ENCODE data around the gene TCL1B. TPM values are rescaled to one million over a fixed set of nuclear protein-coding genes. Genes with fewer than 3 reads are reported as not detected.

The TCL1B gene
- total and polyA plus RNA-seq, 9 donors, result not detected

- no peak for DNase-seq
- H3K4me3 ChIP-seq (ENCODE audit: low read length), result no peak overlapping the region
- H3K4me1 ChIP-seq (ENCODE audit: control insufficient read depth, insufficient read depth, low read length), result no peaks in the 10 kb centered on the region
- no peak overlapping the region for H3K27ac ChIP-seq (ENCODE audit: low read length)
- no peaks in the 10 kb centered on the region for H3K9me3 ChIP-seq (replicated peaks; ENCODE audit: control insufficient read depth, low read depth, low read length)
- no peaks in the 10 kb centered on the region for H3K36me3 ChIP-seq (ENCODE audit: control insufficient read depth, insufficient read depth, low read length)
- WGBS (ENCODE audit: insufficient coverage), result 20% methylated on average over 1 of the region's 2 CpGs
- no peaks in the 10 kb centered on the region for H3K27me3 ChIP-seq (ENCODE audit: control insufficient read depth, insufficient read depth, low read length)
These were observed 709 bp downstream of the TCL1B start for GRCh38 chr14:95686935-95687334.

GRCh38 chr14:95689441-95689840 is 3.2 kb downstream of the TCL1B start:
- H3K4me1 ChIP-seq (ENCODE audit: control insufficient read depth, insufficient read depth, low read length), result no peaks in the 10 kb centered on the region
- H3K9me3 ChIP-seq (replicated peaks; ENCODE audit: control insufficient read depth, low read depth, low read length), result no peaks in the 10 kb centered on the region
- H3K36me3 ChIP-seq (ENCODE audit: control insufficient read depth, insufficient read depth, low read length), result no peaks in the 10 kb centered on the region
- peaks cover 2% of the 10 kb centered on the region for H3K27me3 ChIP-seq (ENCODE audit: control insufficient read depth, insufficient read depth, low read length)
- WGBS (ENCODE audit: insufficient coverage), result 20% methylated on average over 1 of the region's 5 CpGs
- no peak for DNase-seq
- H3K27ac ChIP-seq (ENCODE audit: low read length), result no peak overlapping the region
- no peak overlapping the region for H3K4me3 ChIP-seq (ENCODE audit: low read length)

GRCh38 chr14:95690815-95691214 is 4.6 kb downstream of the TCL1B start:
- no peaks in the 10 kb centered on the region for H3K4me1 ChIP-seq (ENCODE audit: control insufficient read depth, insufficient read depth, low read length)
- H3K9me3 ChIP-seq (replicated peaks; ENCODE audit: control insufficient read depth, low read depth, low read length), result no peaks in the 10 kb centered on the region
- peaks cover 2% of the 10 kb centered on the region for H3K27me3 ChIP-seq (ENCODE audit: control insufficient read depth, insufficient read depth, low read length)
- H3K4me3 ChIP-seq (ENCODE audit: low read length), result no peak overlapping the region
- no peak overlapping the region for H3K27ac ChIP-seq (ENCODE audit: low read length)
- no peaks in the 10 kb centered on the region for H3K36me3 ChIP-seq (ENCODE audit: control insufficient read depth, insufficient read depth, low read length)
- 68% methylated on average over 6 of the region's 10 CpGs for WGBS (ENCODE audit: insufficient coverage)
- DNase-seq, result no peak

- Histone ChIP-seq H3K36me3 (ENCODE audit: control insufficient read depth, insufficient read depth, low read length) (no peaks in the 10 kb centered on the region), H3K4me1 (ENCODE audit: control insufficient read depth, insufficient read depth, low read length) (no peaks in the 10 kb centered on the region), H3K27me3 (ENCODE audit: control insufficient read depth, insufficient read depth, low read length) (peaks cover 2% of the 10 kb centered on the region), H3K27ac (ENCODE audit: low read length) (no peak overlapping the region), H3K4me3 (ENCODE audit: low read length) (no peak overlapping the region), H3K9me3 (replicated peaks; ENCODE audit: control insufficient read depth, low read depth, low read length) (no peaks in the 10 kb centered on the region)
- DNase-seq, result no peak
- WGBS (ENCODE audit: insufficient coverage), result 81% methylated on average over 10 of the region's 10 CpGs
These were observed 5.4 kb downstream of the TCL1B start for GRCh38 chr14:95691591-95691990.

GRCh38 chr14:95692109-95692508 is 5.9 kb downstream of the TCL1B start:
- WGBS (ENCODE audit: insufficient coverage), result 87% methylated on average over 4 of the region's 4 CpGs
- Histone ChIP-seq H3K27ac (ENCODE audit: low read length) (no peak overlapping the region), H3K4me1 (ENCODE audit: control insufficient read depth, insufficient read depth, low read length) (no peaks in the 10 kb centered on the region), H3K27me3 (ENCODE audit: control insufficient read depth, insufficient read depth, low read length) (peaks cover 2% of the 10 kb centered on the region), H3K36me3 (ENCODE audit: control insufficient read depth, insufficient read depth, low read length) (no peaks in the 10 kb centered on the region), H3K4me3 (ENCODE audit: low read length) (no peak overlapping the region), H3K9me3 (replicated peaks; ENCODE audit: control insufficient read depth, low read depth, low read length) (no peaks in the 10 kb centered on the region)
- DNase-seq, result no peak

GRCh38 chr14:95695051-95695450 is 8.8 kb downstream of the TCL1B start:
- WGBS (ENCODE audit: insufficient coverage), result 84% methylated on average over 4 of the region's 5 CpGs
- Histone ChIP-seq H3K27me3 (ENCODE audit: control insufficient read depth, insufficient read depth, low read length) (peaks cover 2% of the 10 kb centered on the region), H3K4me3 (ENCODE audit: low read length) (no peak overlapping the region)

GRCh38 chr14:95695913-95696312 is 9.7 kb downstream of the TCL1B start:
- Histone ChIP-seq H3K4me3 (ENCODE audit: low read length) (no peak overlapping the region), H3K9me3 (replicated peaks; ENCODE audit: control insufficient read depth, low read depth, low read length) (no peaks in the 10 kb centered on the region), H3K27me3 (ENCODE audit: control insufficient read depth, insufficient read depth, low read length) (peaks cover 2% of the 10 kb centered on the region), H3K27ac (ENCODE audit: low read length) (no peak overlapping the region), H3K36me3 (ENCODE audit: control insufficient read depth, insufficient read depth, low read length) (no peaks in the 10 kb centered on the region), H3K4me1 (ENCODE audit: control insufficient read depth, insufficient read depth, low read length) (no peaks in the 10 kb centered on the region)
- WGBS (ENCODE audit: insufficient coverage), result 75% methylated on average over 5 of the region's 5 CpGs
- no peak for DNase-seq

More at GRCh38 chr14:95695051-95695450, 8.8 kb downstream of the TCL1B start:
- DNase-seq, result no peak
- Histone ChIP-seq H3K4me1 (ENCODE audit: control insufficient read depth, insufficient read depth, low read length) (no peaks in the 10 kb centered on the region), H3K9me3 (replicated peaks; ENCODE audit: control insufficient read depth, low read depth, low read length) (no peaks in the 10 kb centered on the region), H3K27ac (ENCODE audit: low read length) (no peak overlapping the region), H3K36me3 (ENCODE audit: control insufficient read depth, insufficient read depth, low read length) (no peaks in the 10 kb centered on the region)

DNA sequence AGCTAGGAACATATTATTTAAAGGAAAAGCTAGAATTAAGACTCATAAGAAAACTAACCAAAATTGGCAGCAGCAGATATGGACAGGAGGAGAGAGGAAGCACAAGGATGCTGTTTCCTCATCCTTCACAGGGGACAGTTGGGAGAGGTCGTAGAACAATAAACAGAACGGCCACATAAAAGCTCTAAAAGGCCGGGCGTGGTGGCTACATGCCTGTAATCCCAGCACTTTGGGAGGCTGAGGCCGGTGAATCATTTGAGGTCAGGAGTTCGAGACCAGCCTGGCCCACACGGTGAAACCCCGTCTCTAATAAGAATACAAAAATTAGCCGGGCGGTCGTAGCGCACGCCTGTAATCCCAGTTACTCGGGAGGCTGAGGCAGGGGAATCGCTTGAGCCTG is 10.5 kb downstream of the TCL1B start:
- Histone ChIP-seq H3K4me1 (ENCODE audit: control insufficient read depth, insufficient read depth, low read length) (no peaks in the 10 kb centered on the region), H3K27me3 (ENCODE audit: control insufficient read depth, insufficient read depth, low read length) (peaks cover 2% of the 10 kb centered on the region), H3K4me3 (ENCODE audit: low read length) (no peak overlapping the region), H3K9me3 (replicated peaks; ENCODE audit: control insufficient read depth, low read depth, low read length) (no peaks in the 10 kb centered on the region), H3K27ac (ENCODE audit: low read length) (no peak overlapping the region), H3K36me3 (ENCODE audit: control insufficient read depth, insufficient read depth, low read length) (no peaks in the 10 kb centered on the region)
- 64% methylated on average over 15 of the region's 15 CpGs for WGBS (ENCODE audit: insufficient coverage)
- no peak for DNase-seq

- Histone ChIP-seq H3K36me3 (ENCODE audit: control insufficient read depth, insufficient read depth, low read length) (no peaks in the 10 kb centered on the region), H3K4me1 (ENCODE audit: control insufficient read depth, insufficient read depth, low read length) (no peaks in the 10 kb centered on the region), H3K9me3 (replicated peaks; ENCODE audit: control insufficient read depth, low read depth, low read length) (no peaks in the 10 kb centered on the region), H3K27ac (ENCODE audit: low read length) (no peak overlapping the region), H3K27me3 (ENCODE audit: control insufficient read depth, insufficient read depth, low read length) (no peaks in the 10 kb centered on the region), H3K4me3 (ENCODE audit: low read length) (no peak overlapping the region)
- no peak for DNase-seq
- 53% methylated on average over 3 of the region's 7 CpGs for WGBS (ENCODE audit: insufficient coverage)
These were observed 11.5 kb downstream of the TCL1B start for GRCh38 chr14:95697764-95698163.

GRCh38 chr14:95698287-95698686 is 12.1 kb downstream of the TCL1B start:
- DNase-seq, result no peak
- H3K36me3 ChIP-seq (ENCODE audit: control insufficient read depth, insufficient read depth, low read length), result no peaks in the 10 kb centered on the region
- no peak overlapping the region for H3K4me3 ChIP-seq (ENCODE audit: low read length)
- no peaks in the 10 kb centered on the region for H3K27me3 ChIP-seq (ENCODE audit: control insufficient read depth, insufficient read depth, low read length)
- H3K27ac ChIP-seq (ENCODE audit: low read length), result no peak overlapping the region
- no peaks in the 10 kb centered on the region for H3K9me3 ChIP-seq (replicated peaks; ENCODE audit: control insufficient read depth, low read depth, low read length)
- H3K4me1 ChIP-seq (ENCODE audit: control insufficient read depth, insufficient read depth, low read length), result no peaks in the 10 kb centered on the region

DNA sequence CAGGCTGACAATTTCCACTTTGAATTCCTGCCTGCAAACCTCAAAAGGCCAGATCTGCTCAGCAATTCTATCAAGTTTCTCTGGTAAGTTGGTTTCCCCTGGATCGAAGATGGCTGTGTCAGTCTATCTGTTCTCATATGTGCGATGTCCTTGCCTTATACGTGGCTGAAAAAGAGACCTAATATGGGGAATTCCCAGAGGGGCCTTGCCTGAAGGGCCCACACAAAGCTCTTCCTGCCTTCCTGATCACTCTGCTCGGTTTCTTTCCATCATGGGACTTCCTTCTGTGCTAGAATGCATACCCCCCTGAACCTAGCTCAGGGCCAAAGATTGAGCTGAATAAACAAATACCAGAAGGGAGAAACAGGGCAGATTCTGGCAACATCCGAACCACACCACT is 13.2 kb downstream of the TCL1B start:
- Histone ChIP-seq H3K27me3 (ENCODE audit: control insufficient read depth, insufficient read depth, low read length) (no peaks in the 10 kb centered on the region), H3K36me3 (ENCODE audit: control insufficient read depth, insufficient read depth, low read length) (no peaks in the 10 kb centered on the region), H3K9me3 (replicated peaks; ENCODE audit: control insufficient read depth, low read depth, low read length) (no peaks in the 10 kb centered on the region), H3K4me1 (ENCODE audit: control insufficient read depth, insufficient read depth, low read length) (no peaks in the 10 kb centered on the region), H3K4me3 (ENCODE audit: low read length) (no peak overlapping the region), H3K27ac (ENCODE audit: low read length) (no peak overlapping the region)
- 44% methylated on average over 4 of the region's 5 CpGs for WGBS (ENCODE audit: insufficient coverage)
- no peak for DNase-seq
